GM12878 (cell line): ENCODE data around the gene CUL1. TPM values are rescaled to one million over a fixed set of nuclear protein-coding genes. Genes with fewer than 3 reads are reported as not detected.

Experiments used
- ATAC-seq: fragments of 200-7000 bp; cut with Tn5 transposase; 3 replicates; pipeline ENCODE4 v1.9.1; 2020; ENCODE audit warnings: mild to moderate bottlenecking, moderate library complexity
- BruUV-seq: library from RNA; stranded (reverse); fragments of 400-500 nt; replicated peaks from 2 replicates; lab custom pipeline; 2021; lab: Mats Ljungman, UMichigan
- CTCF ChIA-PET: fragments of 300-600 bp; sonication (Branson Sonifier 250); formaldehyde crosslinking; extraction: SDS; loops from one replicate; lab custom pipeline; 2021; ENCODE audit warnings: inconsistent platforms; lab: Yijun Ruan, JAX
- POLR2A ChIA-PET: fragments of 350-600 bp; formaldehyde crosslinking; extraction: SDS; loops from one replicate; lab custom pipeline; 2021; ENCODE audit warnings: inconsistent platforms; lab: Charles Lee
- RAD21 ChIA-PET: fragments of 300-600 bp; sonication (Branson Sonifier 250); formaldehyde crosslinking; loops from one replicate; lab custom pipeline; 2023; ENCODE audit warnings: antibody characterized with exemption; ENCODE audit not compliant: unreplicated experiment; lab: Charles Lee
- SMC1A ChIA-PET: fragments of 300-600 bp; sonication (Branson Sonifier 250); formaldehyde crosslinking; loops from one replicate; lab custom pipeline; 2023; ENCODE audit not compliant: unreplicated experiment, uncharacterized antibody; lab: Charles Lee
- DNase-seq: peaks from one replicate; pipeline ENCODE4 v3.0.0-alpha.2; 2011; ENCODE audit warnings: low read depth, low spot score
- FAIRE-seq: peaks from 3 replicates; lab custom pipeline; 2011; peaks lifted over from hg19 to GRCh38; lab: Jason Lieb, UNC
- H2AFZ ChIP-seq: 2 replicates; pipeline ENCODE4 v1.6.0; 2011; ENCODE audit warnings: low read depth, low read length, control low read depth; ENCODE audit not compliant: control insufficient read depth
- H3K27ac ChIP-seq: 2 replicates; pipeline ENCODE4 v1.5.1; 2011; ENCODE audit warnings: control low read depth; ENCODE audit not compliant: control insufficient read depth, insufficient read depth
- H3K27me3 ChIP-seq, 2 experiments: replicated peaks in 1 of 2; 2 replicates each; pipeline versions ENCODE4 v1.6.0 to v1.6.1; 2011; ENCODE audit warnings: low read length in 1 of 2; ENCODE audit not compliant: control insufficient read depth in 2 of 2, insufficient read depth in 2 of 2
- H3K36me3 ChIP-seq, 2 experiments: 2 replicates each; pipeline ENCODE4 v1.5.1; 2011; ENCODE audit warnings: low read length in 1 of 2; ENCODE audit not compliant: control insufficient read depth in 2 of 2, insufficient read depth in 2 of 2
- H3K4me1 ChIP-seq: 2 replicates; pipeline ENCODE4 v1.6.1; 2011; ENCODE audit warnings: mild to moderate bottlenecking, low read length, moderate library complexity, mixed read lengths; ENCODE audit not compliant: control insufficient read depth, insufficient read depth
- H3K4me2 ChIP-seq: 2 replicates; pipeline ENCODE4 v1.6.0; 2011; ENCODE audit warnings: control low read depth; ENCODE audit not compliant: control insufficient read depth, insufficient read depth
- H3K4me3 ChIP-seq: fragments of 200-600 bp; sonication (generic); 2 replicates; pipeline ENCODE4 v1.5.1; 2016
- H3K79me2 ChIP-seq: 2 replicates; pipeline ENCODE4 v1.6.0; 2011; ENCODE audit warnings: low read length; ENCODE audit not compliant: control insufficient read depth, insufficient read depth
- H3K9ac ChIP-seq: 2 replicates; pipeline ENCODE4 v1.8.0; 2011; ENCODE audit warnings: low read length, control low read depth, mixed read lengths; ENCODE audit not compliant: control insufficient read depth, insufficient read depth
- H3K9me3 ChIP-seq: replicated peaks from 3 replicates; pipeline ENCODE4 v1.5.1; 2011; ENCODE audit warnings: mild to moderate bottlenecking, low read length; ENCODE audit not compliant: control insufficient read depth, insufficient read depth
- H4K20me1 ChIP-seq: 2 replicates; pipeline ENCODE4 v1.6.0; 2011; ENCODE audit not compliant: control insufficient read depth, insufficient read depth
- BMI1 ChIP-seq: fragments of 450-650 bp; IDR thresholded peaks from 2 replicates; pipeline ENCODE4 v1.6.1; 2016; ENCODE audit warnings: mild to moderate bottlenecking, moderate library complexity, borderline replicate concordance
- CBX5 ChIP-seq: sonication (generic); IDR thresholded peaks from 2 replicates; pipeline ENCODE4 v1.6.1; 2016; ENCODE audit warnings: low read depth, moderate library complexity, mild to moderate bottlenecking, inconsistent platforms
- EED ChIP-seq: sonication (generic); IDR thresholded peaks from 2 replicates; pipeline ENCODE4 v1.6.1; 2016; ENCODE audit warnings: antibody characterized with exemption, low read depth
- MEF2B ChIP-seq: fragments of 450-650 bp; IDR thresholded peaks from 2 replicates; pipeline ENCODE4 v1.6.1; 2018; ENCODE audit warnings: mild to moderate bottlenecking, moderate library complexity; ENCODE audit not compliant: partially characterized antibody, poor library complexity, severe bottlenecking
- MTA2 ChIP-seq: fragments of 450-650 bp; IDR thresholded peaks from 2 replicates; pipeline ENCODE4 v1.6.1; 2016; ENCODE audit warnings: low read depth, mild to moderate bottlenecking, moderate library complexity
- MXI1 ChIP-seq: fragments of 150-350 bp; IDR thresholded peaks from 2 replicates; pipeline ENCODE4 v1.6.1; 2011; ENCODE audit warnings: low read depth, mild to moderate bottlenecking, inconsistent platforms, low read length, improper control_type of control experiment
- MYB ChIP-seq: fragments of 150-350 bp; IDR thresholded peaks from 2 replicates; pipeline ENCODE4 v1.6.1; 2014; ENCODE audit warnings: mild to moderate bottlenecking, low read depth, low read length, borderline replicate concordance
- SRF ChIP-seq, 2 experiments: IDR thresholded peaks; 2 replicates each; pipeline ENCODE4 v1.6.1; 2011; ENCODE audit warnings: low read depth in 2 of 2, low read length in 2 of 2, mild to moderate bottlenecking in 1 of 2, moderate library complexity in 1 of 2
- ZNF217 ChIP-seq: fragments of 450-650 bp; IDR thresholded peaks from 2 replicates; pipeline ENCODE4 v1.6.1; 2017; ENCODE audit warnings: antibody characterized with exemption, mild to moderate bottlenecking
- WGBS: methylation state at CpG from one replicate; pipeline ENCODE4 v1.1.6; 2016; ENCODE audit warnings: low lambda C conversion rate; ENCODE audit not compliant: insufficient replicate concordance, insufficient coverage; ENCODE audit errors: missing lambda C conversion rate; 5-methylcytosine and 5-hydroxymethylcytosine counted together
- in situ Hi-C: fragments of 300-500 bp; cut with MboI; formaldehyde crosslinking; loops from 9 replicates; pipeline ENCODE4 v1.14.3; 2018; ENCODE audit warnings: mixed read lengths
- intact Hi-C: fragments of 100-400 bp; cut with micrococcal nuclease; formaldehyde crosslinking; loops from one replicate; pipeline ENCODE4 v1.14.2; 2022; ENCODE audit not compliant: unreplicated experiment
- polyA plus RNA-seq, 11 experiments: library from polyadenylated mRNA; depleted of rRNA in 4 of 11; unstranded in 6 of 11; stranded (reverse) in 5 of 11; fragments of >200 nt; fragmentation: Nextera tagmentation in 4 of 11; fragmentation: Illumina TruSeq in 1 of 11; extraction: Ambion mirVana in 4 of 11; extraction: Trizol in 1 of 11; gene quantifications; 1 replicate in 1 of 11; 2 replicates in 10 of 11; pipeline versions ENCODE4 v1.2.1 to v1.2.3, GENCODE V29; 2011 to 2016; ENCODE audit warnings: inconsistent platforms in 2 of 11, missing spikeins in 2 of 11, low read depth in 1 of 11
- total RNA-seq, 4 experiments: library from RNA; depleted of rRNA in 3 of 4; stranded (reverse); fragments of >200 nt in 3 of 4; fragmentation: Illumina TruSeq in 1 of 4; extraction: Trizol in 1 of 4; gene quantifications; 2 replicates each; pipeline versions ENCODE4 v1.2.1 to v1.2.3, GENCODE V29; 2013 to 2021
- TF ChIP-seq, protein P1 (sequence below): fragments of 450-650 bp; IDR thresholded peaks from 2 replicates; pipeline ENCODE4 v1.6.1; 2017; ENCODE audit warnings: mild to moderate bottlenecking, moderate library complexity
- TF ChIP-seq, protein P2 (sequence below): IDR thresholded peaks from 2 replicates; pipeline ENCODE4 v1.6.1; 2011; ENCODE audit warnings: borderline replicate concordance, low read depth, mild to moderate bottlenecking, moderate library complexity, low read length; ENCODE audit not compliant: insufficient read depth, poor library complexity, severe bottlenecking

The CUL1 gene
- total and polyA plus RNA-seq, 10 of the 15 experiments (the other 5 are each of a cell fraction or from before 2014, with no cell fraction given), result 13.3 to 63.9 (median 45.9) TPM

DNA sequence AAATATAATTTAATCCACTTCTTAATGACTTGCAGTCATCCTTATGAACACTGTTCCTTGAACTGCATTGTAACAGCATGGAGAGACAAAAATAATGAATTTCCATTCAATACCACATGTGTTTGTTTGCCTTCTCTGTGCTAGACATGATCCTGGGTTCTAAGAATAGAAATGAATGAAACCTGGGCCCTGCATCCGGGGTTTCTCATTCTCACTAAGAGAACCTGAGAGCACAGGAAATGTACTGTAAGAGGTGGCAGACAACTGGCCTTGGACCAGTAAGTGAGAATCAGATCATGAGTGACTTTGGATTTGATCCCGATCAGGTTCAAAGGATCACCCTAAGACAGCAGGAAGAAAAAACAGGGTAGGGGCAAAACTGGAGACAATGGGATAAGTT lies 37.2 kb upstream of the CUL1 start:
- Histone ChIP-seq H3K4me1 (no peaks in the 10 kb centered on the region), H2AFZ (no peak overlapping the region), H3K36me3 (no peaks in the 10 kb centered on the region), H3K27ac (no peak overlapping the region), H3K9me3 (no peaks in the 10 kb centered on the region), H3K79me2 (no peaks in the 10 kb centered on the region), H3K4me2 (no peak overlapping the region), H4K20me1 (no peaks in the 10 kb centered on the region), H3K4me3 (no peak overlapping the region), H3K9ac (no peak overlapping the region), H3K27me3 (no peaks in the 10 kb centered on the region)
- FAIRE-seq, result no peak
- no peak for TF ChIP-seq SRF (IDR thresholded peaks at IDR 0.05; ENCODE audit: low read depth in 2 of 2, low read length in 2 of 2)
- TF ChIP-seq BMI1, result no peak
- TF ChIP-seq CBX5, result no peak
- TF ChIP-seq MTA2, result no peak
- TF ChIP-seq ZNF217, result no peak
- TF ChIP-seq, protein P1, sequence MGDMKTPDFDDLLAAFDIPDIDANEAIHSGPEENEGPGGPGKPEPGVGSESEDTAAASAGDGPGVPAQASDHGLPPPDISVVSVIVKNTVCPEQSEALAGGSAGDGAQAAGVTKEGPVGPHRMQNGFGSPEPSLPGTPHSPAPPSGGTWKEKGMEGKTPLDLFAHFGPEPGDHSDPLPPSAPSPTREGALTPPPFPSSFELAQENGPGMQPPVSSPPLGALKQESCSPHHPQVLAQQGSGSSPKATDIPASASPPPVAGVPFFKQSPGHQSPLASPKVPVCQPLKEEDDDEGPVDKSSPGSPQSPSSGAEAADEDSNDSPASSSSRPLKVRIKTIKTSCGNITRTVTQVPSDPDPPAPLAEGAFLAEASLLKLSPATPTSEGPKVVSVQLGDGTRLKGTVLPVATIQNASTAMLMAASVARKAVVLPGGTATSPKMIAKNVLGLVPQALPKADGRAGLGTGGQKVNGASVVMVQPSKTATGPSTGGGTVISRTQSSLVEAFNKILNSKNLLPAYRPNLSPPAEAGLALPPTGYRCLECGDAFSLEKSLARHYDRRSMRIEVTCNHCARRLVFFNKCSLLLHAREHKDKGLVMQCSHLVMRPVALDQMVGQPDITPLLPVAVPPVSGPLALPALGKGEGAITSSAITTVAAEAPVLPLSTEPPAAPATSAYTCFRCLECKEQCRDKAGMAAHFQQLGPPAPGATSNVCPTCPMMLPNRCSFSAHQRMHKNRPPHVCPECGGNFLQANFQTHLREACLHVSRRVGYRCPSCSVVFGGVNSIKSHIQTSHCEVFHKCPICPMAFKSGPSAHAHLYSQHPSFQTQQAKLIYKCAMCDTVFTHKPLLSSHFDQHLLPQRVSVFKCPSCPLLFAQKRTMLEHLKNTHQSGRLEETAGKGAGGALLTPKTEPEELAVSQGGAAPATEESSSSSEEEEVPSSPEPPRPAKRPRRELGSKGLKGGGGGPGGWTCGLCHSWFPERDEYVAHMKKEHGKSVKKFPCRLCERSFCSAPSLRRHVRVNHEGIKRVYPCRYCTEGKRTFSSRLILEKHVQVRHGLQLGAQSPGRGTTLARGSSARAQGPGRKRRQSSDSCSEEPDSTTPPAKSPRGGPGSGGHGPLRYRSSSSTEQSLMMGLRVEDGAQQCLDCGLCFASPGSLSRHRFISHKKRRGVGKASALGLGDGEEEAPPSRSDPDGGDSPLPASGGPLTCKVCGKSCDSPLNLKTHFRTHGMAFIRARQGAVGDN, result no peak
- no peak for TF ChIP-seq MEF2B
- TF ChIP-seq, protein P2, sequence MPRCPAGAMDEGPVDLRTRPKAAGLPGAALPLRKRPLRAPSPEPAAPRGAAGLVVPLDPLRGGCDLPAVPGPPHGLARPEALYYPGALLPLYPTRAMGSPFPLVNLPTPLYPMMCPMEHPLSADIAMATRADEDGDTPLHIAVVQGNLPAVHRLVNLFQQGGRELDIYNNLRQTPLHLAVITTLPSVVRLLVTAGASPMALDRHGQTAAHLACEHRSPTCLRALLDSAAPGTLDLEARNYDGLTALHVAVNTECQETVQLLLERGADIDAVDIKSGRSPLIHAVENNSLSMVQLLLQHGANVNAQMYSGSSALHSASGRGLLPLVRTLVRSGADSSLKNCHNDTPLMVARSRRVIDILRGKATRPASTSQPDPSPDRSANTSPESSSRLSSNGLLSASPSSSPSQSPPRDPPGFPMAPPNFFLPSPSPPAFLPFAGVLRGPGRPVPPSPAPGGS, result no peak
- no peak for TF ChIP-seq EED
- no peak for TF ChIP-seq MYB
- no peak for TF ChIP-seq MXI1
- ChIA-PET SMC1A (no interaction called here), CTCF (no interaction called here), POLR2A (no interaction called here), RAD21 (no interaction called here)
- BruUV-seq, result no TSS peak
- 71% methylated on average over 2 of the region's 2 CpGs for WGBS
- no peak for DNase-seq
- no peak for ATAC-seq
- intact Hi-C loops, result no loop called here
- in situ Hi-C loops, result no loop called here
